Activated CD4-positive, alpha-beta memory T cell treated with anti-CD3 and anti-CD28 coated beads for 36 hours (primary cell): ENCODE data around the gene GBX2. TPM values are rescaled to one million over a fixed set of nuclear protein-coding genes. Genes with fewer than 3 reads are reported as not detected.

Experiments
- CTCF ChIA-PET: fragments of 350-600 bp; sonication (Branson Sonifier 250); formaldehyde crosslinking; loops from one replicate; lab custom pipeline; 2021; ENCODE audit warnings: antibody characterized with exemption, inconsistent platforms; lab: Charles Lee
- POLR2A ChIA-PET: fragments of 350-600 bp; sonication (Branson Sonifier 250); formaldehyde crosslinking; loops from one replicate; lab custom pipeline; 2021; ENCODE audit warnings: antibody characterized with exemption; lab: Charles Lee
- DNase-seq: peaks from one replicate; pipeline ENCODE4 v3.0.0-alpha.2; 2020
- H3K27ac Mint-ChIP-seq: one replicate; pipeline ENCODE4 v1.8.0; 2021; ENCODE audit warnings: mixed read lengths
- H3K27me3 Mint-ChIP-seq: one replicate; pipeline ENCODE4 v1.8.0; 2021; ENCODE audit warnings: mixed read lengths
- H3K36me3 Mint-ChIP-seq: one replicate; pipeline ENCODE4 v1.8.0; 2021; ENCODE audit warnings: mixed read lengths
- H3K4me1 Mint-ChIP-seq: one replicate; pipeline ENCODE4 v1.8.0; 2021; ENCODE audit warnings: low read depth, mixed read lengths
- H3K4me3 Mint-ChIP-seq: one replicate; pipeline ENCODE4 v1.8.0; 2021; ENCODE audit warnings: mild to moderate bottlenecking, mixed read lengths
- H3K9me3 Mint-ChIP-seq: one replicate; pipeline ENCODE4 v1.8.0; 2021; ENCODE audit warnings: mixed read lengths
- intact Hi-C: fragments of 100-400 bp; cut with micrococcal nuclease; formaldehyde crosslinking; loops from one replicate; pipeline ENCODE4 v1.15.1; 2023
- total RNA-seq, 2 experiments: library from RNA; stranded (reverse); gene quantifications; one replicate each; pipeline ENCODE4 v1.2.3, GENCODE V29; 2021

GBX2 gene
- total RNA-seq, 2 experiments from 2014 or later: not detected

DNA sequence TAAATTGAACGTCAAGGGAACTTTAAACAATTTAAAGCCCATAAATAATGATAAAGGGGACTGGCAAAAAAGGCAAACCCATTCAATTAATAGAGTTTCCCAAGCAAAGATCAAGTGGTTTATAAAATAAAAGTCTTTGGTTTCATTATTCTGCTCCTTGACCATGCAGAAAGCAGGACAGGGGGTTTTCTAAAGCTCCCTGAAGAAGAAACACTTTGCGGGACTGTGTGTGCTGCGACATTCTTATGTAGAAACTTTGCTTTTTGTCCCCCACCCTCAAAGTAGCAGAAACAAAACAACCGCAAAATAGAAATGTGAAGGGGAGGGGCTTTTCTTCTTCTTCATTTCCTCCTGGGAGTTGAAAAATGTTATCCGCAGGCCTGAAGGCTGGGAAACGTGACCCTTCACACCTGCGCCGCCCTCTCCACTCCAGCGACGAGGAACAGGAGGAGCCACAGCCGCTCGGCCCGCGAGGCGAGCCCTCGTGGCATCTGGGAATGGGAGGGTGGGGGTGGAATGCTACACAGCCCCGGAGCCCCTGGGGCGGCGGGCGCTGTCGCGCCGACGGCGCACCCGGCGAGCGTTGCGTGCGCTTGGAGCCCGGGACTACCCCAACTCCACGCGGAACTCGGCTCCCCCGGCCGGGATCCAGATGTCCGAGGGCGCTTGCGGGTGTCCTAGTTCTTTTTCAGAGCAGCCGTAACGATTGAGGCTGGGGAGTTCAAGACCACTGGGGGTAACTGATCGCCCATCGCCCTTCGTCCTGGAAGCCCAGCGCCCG is 4.3 kb upstream of the GBX2 start:
- Mint-ChIP-seq H3K27ac (no peak overlapping the region), H3K4me1 (peaks cover 6% of the 10 kb centered on the region), H3K27me3 (peaks cover 62% of the 10 kb centered on the region), H3K4me3 (no peak overlapping the region), H3K9me3 (no peaks in the 10 kb centered on the region), H3K36me3 (no peaks in the 10 kb centered on the region)
- no peak for DNase-seq
- ChIA-PET CTCF (interaction anchor here (0.8 kb wide), 1 partner anchor 8 kb away, joined by 3 read pairs; no protein-coding TSS in a partner anchor), POLR2A (no interaction called here)
- intact Hi-C loops: loop anchor here (10.0 kb wide), 1 partner anchor 238 kb away; no protein-coding TSS in a partner anchor

DNA sequence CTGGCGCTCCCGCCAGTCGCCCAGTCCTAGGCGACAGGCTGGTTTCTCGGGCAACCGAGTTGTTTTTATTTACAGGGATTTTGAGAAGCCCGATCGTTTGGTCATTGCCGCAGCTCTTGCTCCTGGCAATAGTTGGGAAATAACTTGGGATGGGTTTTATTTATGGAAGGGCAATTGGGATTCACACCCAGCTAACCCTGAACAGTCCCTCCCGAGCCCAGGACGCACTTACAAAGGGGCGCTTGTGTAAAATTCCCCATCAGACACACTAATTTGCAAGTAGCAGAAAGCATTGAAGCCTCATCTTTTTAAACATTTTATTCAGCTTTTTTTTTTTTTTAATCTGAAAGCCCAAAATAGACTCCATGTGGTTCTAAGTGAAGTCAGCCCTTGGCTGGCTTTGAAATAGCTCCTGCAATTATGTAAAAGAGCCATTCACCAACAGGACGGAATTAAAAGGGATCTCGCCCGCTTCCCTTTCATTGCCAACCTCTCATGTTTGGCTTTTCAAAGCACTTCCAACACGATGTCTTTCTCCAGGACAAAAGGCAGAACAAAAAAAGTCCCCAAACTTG is 3.6 kb upstream of the GBX2 start:
- H3K4me3 Mint-ChIP-seq: no peak overlapping the region
- CTCF ChIA-PET: interaction anchor here (0.8 to 2.6 kb wide), 2 partner anchors 8 to 392 kb away, joined by 3 to 6 read pairs; no protein-coding TSS in a partner anchor
- peaks cover 63% of the 10 kb centered on the region for H3K27me3 Mint-ChIP-seq
- no peak overlapping the region for H3K27ac Mint-ChIP-seq
- intact Hi-C loops: loop anchor here (10.0 kb wide), 1 partner anchor 237 kb away; no protein-coding TSS in a partner anchor
- H3K9me3 Mint-ChIP-seq: no peaks in the 10 kb centered on the region
- peaks cover 8% of the 10 kb centered on the region for H3K4me1 Mint-ChIP-seq
- H3K36me3 Mint-ChIP-seq: no peaks in the 10 kb centered on the region
- POLR2A ChIA-PET: no interaction called here
- no peak for DNase-seq

DNA sequence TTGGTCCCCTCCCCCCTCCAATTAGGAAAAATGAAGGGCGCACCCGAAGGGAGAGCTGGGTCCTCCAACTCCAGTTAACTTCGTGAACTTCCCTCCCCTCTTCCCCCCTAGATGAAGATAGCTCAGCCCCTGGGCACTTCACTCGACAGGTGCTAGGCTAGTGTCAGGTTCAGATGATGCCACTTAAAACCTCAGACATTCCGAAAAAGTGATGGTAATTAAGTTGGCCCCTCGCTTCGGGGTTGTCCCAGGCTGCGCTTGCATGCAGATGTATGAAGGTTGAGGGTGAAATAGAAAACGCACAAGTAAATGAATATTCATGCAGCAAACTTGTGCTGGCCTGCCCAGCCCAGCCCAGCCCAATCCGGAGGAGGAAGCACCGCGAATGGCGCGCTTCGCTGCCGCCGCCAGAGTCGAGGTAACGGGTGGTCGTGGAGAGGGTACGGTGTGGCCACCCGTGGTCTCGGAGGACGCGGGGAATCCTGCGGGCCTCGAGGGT is 3.0 kb upstream of the GBX2 start:
- Mint-ChIP-seq H3K27ac (no peak overlapping the region), H3K9me3 (no peaks in the 10 kb centered on the region), H3K4me3 (no peak overlapping the region), H3K4me1 (peaks cover 13% of the 10 kb centered on the region), H3K36me3 (no peaks in the 10 kb centered on the region), H3K27me3 (peaks cover 65% of the 10 kb centered on the region)
- DNase-seq: no peak
- ChIA-PET POLR2A (no interaction called here), CTCF (interaction anchor here (1.2 to 2.6 kb wide), 2 partner anchors 10 to 392 kb away, joined by 6 read pairs; no protein-coding TSS in a partner anchor)
- intact Hi-C loops: loop anchor here (10.0 kb wide), 1 partner anchor 236 kb away; no protein-coding TSS in a partner anchor

DNA sequence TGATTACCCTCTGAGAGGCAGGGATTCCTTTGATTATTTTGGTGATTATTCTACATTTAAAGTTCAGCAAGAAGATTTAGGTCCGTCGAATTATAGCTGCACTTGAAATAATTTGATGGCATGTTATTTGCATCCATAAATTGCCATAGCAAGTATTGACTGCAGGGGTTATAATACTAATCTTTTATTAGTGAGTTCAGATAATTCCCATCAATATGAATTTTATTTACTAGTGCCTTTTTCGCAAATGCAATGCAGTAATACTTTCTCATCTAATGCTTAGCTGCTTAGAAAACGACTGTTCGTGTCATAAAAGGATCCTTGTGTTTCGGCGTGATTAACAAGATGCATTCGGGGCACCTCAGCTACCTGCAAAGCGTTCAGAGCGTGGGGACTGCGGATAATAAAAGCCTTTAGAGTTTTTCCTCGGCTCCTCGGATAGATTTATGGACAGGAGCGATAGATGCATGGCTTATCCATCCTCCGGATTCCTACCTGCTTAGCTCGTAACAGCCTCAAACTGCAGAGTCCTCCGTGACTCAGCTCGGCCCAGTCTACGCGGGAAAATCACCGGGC is 2.5 kb upstream of the GBX2 start:
- no peaks in the 10 kb centered on the region for H3K36me3 Mint-ChIP-seq
- H3K9me3 Mint-ChIP-seq: no peaks in the 10 kb centered on the region
- CTCF ChIA-PET: interaction anchor here (1.2 to 2.6 kb wide), 3 partner anchors 8 to 391 kb away, joined by 4 to 6 read pairs (median 6); no protein-coding TSS in a partner anchor
- H3K4me1 Mint-ChIP-seq: peaks cover 15% of the 10 kb centered on the region
- no peak overlapping the region for H3K4me3 Mint-ChIP-seq
- peaks cover 66% of the 10 kb centered on the region for H3K27me3 Mint-ChIP-seq
- no peak for DNase-seq
- intact Hi-C loops: loop anchor here (10.0 kb wide), 1 partner anchor 236 kb away; no protein-coding TSS in a partner anchor
- POLR2A ChIA-PET: no interaction called here
- H3K27ac Mint-ChIP-seq: no peak overlapping the region

DNA sequence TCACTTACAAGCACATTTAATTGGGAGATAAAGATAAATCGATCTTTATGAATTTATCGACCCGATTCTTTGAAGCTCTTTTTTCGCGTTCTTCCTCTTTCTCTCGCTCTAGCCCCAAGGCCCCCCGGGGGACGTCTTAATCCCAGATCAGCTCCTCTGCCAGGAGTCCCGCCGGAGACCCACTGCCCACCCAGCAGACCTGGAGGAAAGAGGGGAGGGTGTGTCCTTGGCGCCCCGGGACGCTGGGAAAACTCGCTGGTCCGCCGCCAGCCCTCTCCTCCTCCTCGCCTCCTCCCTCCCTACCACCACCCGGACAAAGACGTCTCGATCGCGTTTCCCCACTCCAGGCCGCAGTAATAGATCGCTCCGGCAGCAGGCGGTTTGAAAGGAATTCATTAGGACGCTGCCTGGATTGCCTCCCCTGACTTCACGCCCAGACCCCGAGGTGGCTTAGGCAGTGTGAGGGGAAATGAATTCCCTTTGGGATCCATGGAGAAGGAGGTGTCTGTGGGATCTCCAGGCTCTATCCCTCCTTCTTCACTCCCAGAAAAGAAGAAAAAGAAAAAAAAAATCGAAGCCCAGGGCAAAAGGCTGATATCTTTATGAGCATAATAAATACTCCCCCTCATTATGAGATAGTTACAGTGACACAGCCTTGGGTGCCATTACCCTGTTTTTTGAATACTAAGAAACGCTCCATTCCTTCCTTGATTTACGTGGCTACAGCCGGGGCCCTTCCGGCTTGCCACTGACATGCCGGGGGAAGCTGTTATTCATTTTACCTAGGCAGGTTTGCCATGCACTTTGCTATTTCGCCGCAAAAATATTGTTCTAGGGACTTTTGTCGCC is 1.8 kb upstream of the GBX2 start:
- H3K4me1 Mint-ChIP-seq: peaks cover 15% of the 10 kb centered on the region
- H3K9me3 Mint-ChIP-seq: no peaks in the 10 kb centered on the region
- H3K36me3 Mint-ChIP-seq: no peaks in the 10 kb centered on the region
- POLR2A ChIA-PET: no interaction called here
- CTCF ChIA-PET: interaction anchor here (1.2 to 2.6 kb wide), 4 partner anchors 9 to 391 kb away, joined by 4 to 7 read pairs (median 6); no protein-coding TSS in a partner anchor
- H3K27me3 Mint-ChIP-seq: peaks cover 68% of the 10 kb centered on the region
- no peak for DNase-seq
- intact Hi-C loops: loop anchor here (10.0 kb wide), 2 partner anchors 235 to 495 kb away; no protein-coding TSS in a partner anchor
- peak overlapping the region; percentile 8 for H3K4me3 Mint-ChIP-seq
- peak overlapping the region; percentile 60 for H3K27ac Mint-ChIP-seq

DNA sequence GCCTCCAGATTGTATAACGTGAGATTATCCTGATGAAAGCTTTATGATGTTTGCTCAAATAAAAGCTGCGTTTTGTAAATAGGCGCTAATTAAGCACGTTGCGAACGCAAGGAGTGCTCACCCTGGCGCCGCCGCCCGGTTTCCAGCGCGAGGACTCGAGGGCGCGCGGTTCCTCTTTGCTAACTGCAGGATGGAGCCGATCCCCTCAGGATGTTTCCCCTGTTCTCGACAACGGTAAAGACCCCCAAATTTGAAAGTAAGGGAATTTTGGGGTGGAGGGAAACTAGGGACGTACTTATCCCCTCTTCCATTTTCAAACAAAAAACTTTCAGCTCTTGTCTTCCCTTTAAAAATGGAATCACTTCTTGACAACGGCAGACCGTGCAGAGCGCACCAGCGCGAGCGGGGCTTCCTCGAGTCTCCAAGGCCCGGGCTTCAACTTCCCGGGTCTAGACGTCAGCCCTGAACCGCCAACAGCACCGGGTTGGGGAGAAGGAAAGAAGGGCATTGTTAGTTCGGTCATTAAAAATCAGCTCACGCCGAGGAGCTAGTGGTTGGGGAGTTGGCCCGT is 1.1 kb upstream of the GBX2 start:
- Mint-ChIP-seq H3K36me3 (no peaks in the 10 kb centered on the region), H3K4me3 (peak overlapping the region; percentile 8), H3K27ac (peak overlapping the region; percentile 60), H3K9me3 (no peaks in the 10 kb centered on the region), H3K4me1 (peaks cover 17% of the 10 kb centered on the region), H3K27me3 (peaks cover 64% of the 10 kb centered on the region)
- CTCF ChIA-PET: interaction anchor here (0.8 to 2.6 kb wide), 4 partner anchors 10 to 390 kb away, joined by 3 to 7 read pairs (median 5); no protein-coding TSS in a partner anchor
- DNase-seq: no peak
- intact Hi-C loops: loop anchor here (10.0 kb wide), 1 partner anchor 494 kb away; no protein-coding TSS in a partner anchor
- POLR2A ChIA-PET: no interaction called here

DNA sequence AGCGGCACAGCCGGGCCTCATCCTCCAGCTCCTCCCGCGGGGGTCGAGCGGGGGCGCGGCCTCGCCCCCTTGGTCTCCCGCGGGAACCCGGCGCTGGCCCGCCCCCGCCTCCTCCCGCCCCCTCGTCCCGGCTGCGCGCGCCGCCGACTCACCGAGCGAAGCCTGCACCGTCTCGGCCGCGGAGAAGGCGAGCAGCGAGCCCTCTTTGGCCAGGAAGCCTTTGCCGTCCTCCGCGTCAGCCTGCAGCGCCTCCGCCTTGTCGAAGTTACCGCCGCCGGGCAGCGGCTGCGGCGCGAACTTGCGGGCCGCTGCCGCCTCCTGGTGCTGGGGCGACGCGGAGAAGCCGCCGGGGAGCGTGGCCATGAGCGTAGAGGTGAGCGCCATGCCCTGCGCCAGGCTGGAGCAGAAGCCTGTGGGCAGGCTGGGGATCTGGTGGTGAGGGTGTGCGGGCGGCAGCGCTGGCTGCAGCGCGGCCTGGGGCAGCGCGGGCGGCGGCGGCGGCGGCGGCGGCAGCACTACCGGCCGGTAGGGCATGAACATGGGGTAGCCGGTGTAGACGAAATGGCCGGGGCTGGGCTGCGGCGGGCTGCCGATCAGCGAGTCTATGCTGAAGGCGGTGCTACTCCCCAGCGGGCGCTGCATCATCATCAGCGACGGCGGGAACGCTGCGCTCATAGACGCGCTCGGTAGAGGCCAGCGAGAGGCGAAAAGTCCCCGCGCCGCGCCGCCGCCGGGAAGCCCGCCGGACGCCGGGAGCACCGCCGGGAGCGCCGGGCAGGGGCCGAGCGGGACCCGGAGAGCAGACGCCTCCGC is 683 bp downstream of the GBX2 start:
- Mint-ChIP-seq H3K9me3 (no peaks in the 10 kb centered on the region), H3K4me3 (no peak overlapping the region), H3K27ac (no peak overlapping the region), H3K36me3 (no peaks in the 10 kb centered on the region), H3K4me1 (peaks cover 17% of the 10 kb centered on the region), H3K27me3 (peaks cover 59% of the 10 kb centered on the region)
- intact Hi-C loops: loop anchor here (1.0 to 10.0 kb wide), 2 partner anchors 13 to 493 kb away; no protein-coding TSS in a partner anchor
- DNase-seq: no peak
- CTCF ChIA-PET: no interaction called here
- POLR2A ChIA-PET: no interaction called here

DNA sequence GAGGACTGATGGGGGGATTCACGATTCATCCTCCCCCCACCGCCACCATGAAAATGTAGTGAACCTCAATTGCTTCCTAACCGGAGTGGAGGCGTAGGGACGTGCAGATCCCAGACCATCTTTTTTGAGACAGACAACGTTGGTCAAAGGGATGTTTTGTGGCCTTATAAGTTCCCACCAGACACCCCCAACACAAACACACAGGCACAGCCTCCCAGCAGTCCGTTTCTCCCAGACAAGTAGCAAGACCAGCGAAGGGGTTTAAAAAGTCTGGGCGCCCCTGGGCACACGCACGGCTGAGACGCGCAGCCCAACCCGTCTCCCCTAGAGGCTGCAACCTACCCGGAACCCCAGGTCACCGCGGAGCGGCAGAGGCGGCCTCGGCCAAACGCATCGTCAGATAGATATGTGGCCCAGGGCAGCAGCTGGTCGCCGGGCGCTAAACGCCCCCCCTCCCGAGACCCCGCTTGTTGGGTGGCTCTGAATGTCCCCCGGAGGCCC is 1.3 kb downstream of the GBX2 start:
- no peak overlapping the region for H3K27ac Mint-ChIP-seq
- H3K4me3 Mint-ChIP-seq: no peak overlapping the region
- H3K9me3 Mint-ChIP-seq: no peaks in the 10 kb centered on the region
- H3K36me3 Mint-ChIP-seq: no peaks in the 10 kb centered on the region
- CTCF ChIA-PET: interaction anchor here (2.0 kb wide), 1 partner anchor 11 kb away, joined by 12 read pairs; no protein-coding TSS in a partner anchor
- POLR2A ChIA-PET: no interaction called here
- peaks cover 61% of the 10 kb centered on the region for H3K27me3 Mint-ChIP-seq
- intact Hi-C loops: loop anchor here (1.0 to 10.0 kb wide), 2 partner anchors 13 to 492 kb away; no protein-coding TSS in a partner anchor
- no peak for DNase-seq
- H3K4me1 Mint-ChIP-seq: peaks cover 14% of the 10 kb centered on the region

DNA sequence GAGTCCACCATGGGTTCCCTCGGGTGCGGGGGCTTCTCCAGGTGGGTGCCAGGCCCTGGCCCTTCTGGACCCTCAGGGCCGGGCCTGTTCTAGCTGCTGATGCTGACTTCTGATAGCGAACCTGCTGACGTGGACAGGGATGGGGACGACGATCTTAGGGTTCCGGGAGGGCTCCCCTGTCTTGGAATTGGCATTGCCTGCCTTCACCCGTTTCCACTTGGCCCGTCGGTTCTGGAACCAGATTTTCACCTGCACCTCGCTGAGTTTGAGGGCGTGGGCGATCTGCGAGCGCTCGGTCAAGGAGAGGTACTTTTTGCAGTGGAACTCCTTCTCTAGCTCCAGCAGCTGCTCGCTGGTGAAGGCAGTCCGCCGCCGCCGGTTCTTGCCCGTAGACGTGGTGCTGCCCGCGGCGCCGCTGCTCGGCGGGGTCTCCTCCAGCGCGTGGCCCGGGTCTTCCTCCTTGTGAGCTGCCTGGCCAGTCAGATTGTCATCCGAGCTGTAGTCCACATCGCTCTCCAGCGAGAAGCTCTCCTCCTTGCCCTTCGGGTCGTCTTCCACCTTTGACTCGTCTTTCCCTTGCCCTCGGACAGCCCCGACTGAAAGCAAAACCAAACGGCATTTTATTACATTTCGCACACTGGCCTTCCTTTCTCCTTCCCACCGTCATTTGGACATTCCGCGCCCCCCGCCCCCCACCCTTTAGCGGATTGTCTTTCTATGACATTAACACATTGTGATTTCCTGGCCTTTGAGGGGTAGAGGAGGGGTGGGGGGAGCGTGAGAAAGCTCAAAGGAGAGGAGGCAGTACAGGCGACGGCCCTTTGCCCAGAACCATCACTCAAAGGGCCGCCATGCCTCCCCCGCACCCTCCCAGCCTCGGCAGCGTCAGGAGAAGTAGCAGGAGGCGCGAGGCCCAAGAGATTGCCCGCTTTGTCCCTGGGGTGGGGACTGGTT is 2.1 kb downstream of the GBX2 start:
- H3K4me1 Mint-ChIP-seq: peaks cover 14% of the 10 kb centered on the region
- H3K27ac Mint-ChIP-seq: no peak overlapping the region
- intact Hi-C loops: loop anchor here (10.0 kb wide), 1 partner anchor 491 kb away; no protein-coding TSS in a partner anchor
- H3K36me3 Mint-ChIP-seq: no peaks in the 10 kb centered on the region
- no peak for DNase-seq
- H3K9me3 Mint-ChIP-seq: no peaks in the 10 kb centered on the region
- POLR2A ChIA-PET: no interaction called here
- CTCF ChIA-PET: interaction anchor here (1.0 to 2.0 kb wide), 3 partner anchors 12 to 387 kb away, joined by 3 to 12 read pairs (median 4); no protein-coding TSS in a partner anchor
- peak overlapping the region; percentile 4 for H3K4me3 Mint-ChIP-seq
- peaks cover 62% of the 10 kb centered on the region for H3K27me3 Mint-ChIP-seq
